Measurements from ENCODE around the gene CIAO3.
A peak's percentile ranks its signal among the peaks of the same experiment; 100 is the strongest.

The CIAO3 gene

GRCh38 chr16:721765-722540, 18.8 kb downstream of the CIAO3 start:
- DNase-seq, result no peak

GRCh38 chr16:720990-721764, 19.6 kb downstream of the CIAO3 start, which contains the start of gene ANTKMT:
TSS of gene ANTKMT (plus strand) at chr16:721146. CDS start at chr16:721275, 129 bp downstream.
- peak; percentile 65 to 93 for DNase-seq

- peak; percentile 28 to 41 for DNase-seq
These were observed 20.3 kb downstream of the CIAO3 start for GRCh38 chr16:720447-720989.

GRCh38 chr16:719815-720446, 20.9 kb downstream of the CIAO3 start:
- no peak for DNase-seq

- DNase-seq, result no peak
These were observed 21.9 kb downstream of the CIAO3 start for GRCh38 chr16:718922-719321.

- DNase-seq, result no peak
These were observed 22.4 kb downstream of the CIAO3 start for GRCh38 chr16:718389-718788.

GRCh38 chr16:717450-718245, 23.1 kb downstream of the CIAO3 start:
- DNase-seq, result no peak

GRCh38 chr16:716768-717325, 23.9 kb downstream of the CIAO3 start:
- no peak for DNase-seq

- DNase-seq, result no peak
These were observed 24.6 kb downstream of the CIAO3 start for GRCh38 chr16:716200-716568.

- peak in 1 of 2 experiments; percentile 48 for DNase-seq
These were observed 25.2 kb downstream of the CIAO3 start for GRCh38 chr16:715477-716199.

- DNase-seq, result peak in 1 of 2 experiments; percentile 80
These were observed 26.0 kb downstream of the CIAO3 start, which contains the start of gene METRN for GRCh38 chr16:714558-715476. TSS of gene METRN (plus strand) at chr16:715118. CDS start at chr16:715290, 172 bp downstream.

- DNase-seq, result no peak
These were observed 26.7 kb downstream of the CIAO3 start for GRCh38 chr16:714079-714478.

- peak; percentile 33 to 38 for DNase-seq
These were observed 28.0 kb downstream of the CIAO3 start for GRCh38 chr16:712740-713250.

- peak in 1 of 2 experiments; percentile 64 for DNase-seq
These were observed 29.1 kb downstream of the CIAO3 start for GRCh38 chr16:711548-712320.

- DNase-seq, result no peak
These were observed 29.7 kb downstream of the CIAO3 start for GRCh38 chr16:711084-711483.

GRCh38 chr16:710500-711075, 30.2 kb downstream of the CIAO3 start:
- no peak for DNase-seq

GRCh38 chr16:709566-710499, 31.0 kb downstream of the CIAO3 start:
- DNase-seq, result peak; percentile 57 to 81

Measured in NCI-H526 (cell line).